ENCODE results near the gene GRM5.
"Not testable (repeated sequence)": the region's sequence is repeated elsewhere in the genome, so short reads cannot be mapped to it uniquely, and the experiment has no call there.

The GRM5 gene

DNA sequence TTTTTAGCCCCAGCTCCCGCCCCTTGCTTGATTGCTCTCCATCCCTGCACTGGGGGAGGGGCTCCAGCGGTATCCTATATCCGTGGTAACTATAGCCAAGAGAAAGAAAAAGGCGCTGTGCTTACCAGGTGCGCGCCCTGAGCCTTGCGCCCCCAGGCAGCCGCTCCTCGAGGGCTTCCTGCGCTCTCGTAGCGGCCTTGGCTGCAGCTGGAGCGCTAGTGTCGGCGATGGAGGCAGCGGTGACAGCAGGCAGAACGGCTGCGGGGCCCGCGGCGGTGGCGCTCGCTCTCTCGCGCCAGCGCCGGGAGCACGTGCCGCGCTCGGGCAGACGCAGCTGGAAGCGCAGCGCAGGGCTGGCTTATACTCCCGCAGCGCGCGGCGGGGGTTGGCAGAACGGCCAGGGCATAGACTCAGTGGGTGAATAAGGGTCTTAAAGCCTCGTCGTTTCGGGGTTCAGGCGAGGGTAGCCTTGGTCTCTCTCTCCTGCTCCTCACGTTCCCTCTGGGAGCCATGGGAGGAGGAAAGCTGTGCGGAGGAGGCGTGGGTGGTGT lies at the start of gene GRM5:
Gene GRM5 (minus strand): TSS at position 332 of the 551 bp plus-strand sequence. CDS start 18,110 bp downstream, outside the sequence.
- DNase-seq: not testable (repeated sequence)

DNA sequence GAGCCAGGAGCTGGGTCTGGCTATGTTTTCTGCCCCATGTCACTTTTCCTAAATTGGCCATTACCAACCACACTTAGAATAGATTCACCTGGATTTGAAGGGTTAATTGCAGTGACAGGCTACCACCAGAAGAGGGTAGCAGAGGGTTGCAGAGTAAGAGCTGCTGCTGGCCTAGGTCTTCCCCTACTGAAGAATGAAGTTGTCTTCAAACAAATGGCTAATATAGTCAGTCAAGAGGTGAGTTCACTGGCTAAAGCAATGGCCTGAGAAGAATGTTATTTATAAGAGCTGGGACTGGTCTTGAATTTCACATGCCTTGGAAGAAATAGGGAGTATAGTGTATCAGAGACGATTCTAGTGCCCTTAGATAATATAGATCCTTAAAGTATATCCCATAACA lies 32.2 kb upstream of the GRM5 start:
- DNase-seq: not testable (repeated sequence)

DNA sequence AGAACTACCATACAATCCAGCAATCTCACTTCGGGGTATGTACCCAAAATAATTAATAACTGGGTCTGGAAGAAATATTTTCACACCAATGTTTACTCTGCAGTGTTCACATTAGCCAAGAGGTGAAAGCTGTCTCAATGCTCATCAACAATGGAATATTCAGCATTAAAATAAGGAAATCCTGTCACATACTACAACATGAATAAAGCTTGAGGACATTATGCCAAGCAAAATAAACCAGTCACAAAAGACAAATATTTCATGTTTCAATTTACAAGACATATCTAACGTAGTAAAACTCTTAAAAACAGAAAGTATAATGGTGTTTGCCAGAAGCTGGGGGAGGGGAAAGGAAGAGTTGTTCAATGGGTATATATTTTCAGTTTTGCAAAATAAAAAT lies 28.0 kb upstream of the GRM5 start:
- DNase-seq: not testable (repeated sequence)

DNA sequence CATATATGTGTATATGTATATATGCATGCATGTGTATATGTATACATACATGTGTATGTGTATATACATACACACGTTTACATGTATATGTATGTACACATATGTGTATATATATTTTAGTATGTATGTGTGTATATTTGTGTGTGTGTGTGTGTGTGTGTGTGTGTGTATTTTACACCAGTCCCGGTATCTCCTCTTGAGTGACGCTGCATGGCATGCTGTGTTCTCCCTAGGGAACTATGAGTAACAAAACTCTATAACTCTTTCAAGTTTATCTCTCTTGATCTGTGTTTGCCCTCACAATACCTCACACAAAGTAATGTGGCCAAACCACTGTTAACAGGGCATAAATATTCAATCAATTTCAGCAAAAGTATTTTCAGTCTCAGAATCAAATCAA lies 19.2 kb upstream of the GRM5 start:
- not testable (repeated sequence) for DNase-seq

DNA sequence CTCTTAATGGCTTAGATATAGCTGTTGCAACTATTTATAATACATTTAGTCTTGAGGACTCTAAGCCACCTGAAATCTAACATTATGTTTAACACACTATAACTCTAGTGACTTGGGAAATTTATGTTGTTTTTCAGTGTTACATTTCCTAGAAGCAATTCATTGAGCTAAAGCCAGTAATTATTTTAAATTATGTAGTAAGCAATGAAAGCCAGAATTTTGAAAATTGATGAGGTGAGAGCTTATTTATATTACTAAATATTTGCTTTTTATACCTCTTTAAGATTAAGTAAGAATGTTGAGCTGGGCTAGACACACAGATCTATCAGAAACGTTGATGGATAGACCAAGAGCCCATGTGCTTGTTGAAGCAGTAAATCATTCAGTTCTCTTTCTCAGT lies 5.1 kb upstream of the GRM5 start:
- not testable (repeated sequence) for DNase-seq

DNA sequence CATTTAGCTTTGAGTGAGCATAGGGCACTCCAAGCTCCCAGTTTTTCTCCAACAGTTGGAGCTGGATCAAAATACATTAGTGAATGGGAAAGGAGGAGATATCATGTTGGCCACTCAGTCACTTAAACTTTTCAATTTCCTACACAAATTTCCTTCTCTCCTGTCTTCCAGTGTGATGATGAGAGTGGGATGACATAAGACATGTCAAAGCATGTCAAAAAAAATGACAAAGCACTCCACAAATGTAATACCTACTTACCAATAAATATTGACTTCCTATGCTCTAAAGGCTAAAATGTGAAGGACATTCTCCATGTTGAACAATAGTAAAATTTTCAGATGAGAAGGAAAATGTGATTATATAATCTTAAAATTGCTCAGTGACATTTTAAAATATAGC lies 1.5 kb upstream of the GRM5 start:
- no peak for DNase-seq

DNA sequence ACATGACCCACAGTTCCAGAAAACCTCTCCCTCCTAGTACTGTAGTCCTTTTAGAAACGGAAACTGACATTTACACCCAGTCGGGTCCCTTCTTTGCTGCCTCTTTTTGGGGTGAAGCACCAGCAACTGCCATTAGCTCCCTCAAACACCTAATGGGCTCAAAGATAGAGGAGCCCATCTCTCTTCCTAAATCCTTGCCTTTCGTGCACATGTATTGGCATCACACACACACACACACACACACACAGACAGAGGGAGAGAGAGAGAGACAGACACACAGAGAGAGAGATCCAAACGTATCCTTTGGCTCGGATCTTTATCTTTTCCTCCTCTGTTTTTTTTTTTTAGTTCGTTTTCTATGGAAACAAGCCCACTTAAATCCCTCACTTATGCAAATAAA lies 716 bp downstream of the GRM5 start:
- no peak for DNase-seq

DNA sequence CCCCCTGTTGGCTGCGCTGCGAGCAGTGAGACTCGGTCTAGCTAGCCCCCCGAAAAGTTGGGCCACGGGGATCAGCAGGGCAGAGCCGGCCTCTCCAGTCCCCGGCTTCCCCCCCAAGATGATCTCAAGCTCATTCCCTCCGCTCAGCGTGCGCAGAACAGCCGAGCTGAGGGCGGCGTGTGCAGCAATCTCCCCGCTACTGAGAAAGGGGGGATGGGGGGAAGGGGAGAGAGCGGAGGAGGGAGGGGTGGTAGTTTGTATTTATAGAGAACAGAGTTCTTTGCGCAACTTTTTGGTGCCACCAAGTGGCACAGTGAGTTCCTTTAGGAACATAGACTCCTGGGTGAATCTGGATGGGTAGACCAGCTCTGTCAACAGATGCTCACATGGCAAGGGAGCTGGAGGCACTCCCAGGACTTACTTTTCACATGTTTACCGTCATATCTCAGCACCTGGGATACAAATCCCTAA lies 2.3 kb downstream of the GRM5 start:
- DNase-seq: not testable (repeated sequence)

DNA sequence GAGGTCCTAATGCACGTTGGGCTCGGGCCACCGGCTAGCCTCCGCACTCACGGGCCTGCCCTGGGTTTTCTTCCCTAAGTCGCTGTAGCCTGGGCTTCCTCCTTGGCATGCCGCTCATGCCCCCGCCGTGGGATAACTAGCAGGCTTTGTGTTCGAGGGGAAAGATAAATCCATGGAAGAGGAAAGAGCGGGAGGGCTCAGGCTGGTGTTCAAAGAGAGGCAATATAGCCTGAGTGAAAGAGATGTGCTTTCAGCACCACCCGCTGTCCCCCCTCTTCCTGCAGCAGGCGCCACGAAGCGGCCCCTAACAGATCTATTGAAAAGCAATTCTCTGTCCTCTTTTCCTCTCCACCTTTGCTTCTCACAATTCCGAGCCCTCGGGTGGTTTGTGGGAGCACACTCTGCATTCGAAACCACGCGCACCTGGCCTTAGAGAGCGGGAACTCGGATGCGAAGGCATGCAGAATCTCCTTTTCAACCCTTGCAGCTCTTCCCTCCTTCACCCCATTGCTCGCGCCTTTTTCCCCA lies 2.9 kb downstream of the GRM5 start:
- not testable (repeated sequence) for DNase-seq

DNA sequence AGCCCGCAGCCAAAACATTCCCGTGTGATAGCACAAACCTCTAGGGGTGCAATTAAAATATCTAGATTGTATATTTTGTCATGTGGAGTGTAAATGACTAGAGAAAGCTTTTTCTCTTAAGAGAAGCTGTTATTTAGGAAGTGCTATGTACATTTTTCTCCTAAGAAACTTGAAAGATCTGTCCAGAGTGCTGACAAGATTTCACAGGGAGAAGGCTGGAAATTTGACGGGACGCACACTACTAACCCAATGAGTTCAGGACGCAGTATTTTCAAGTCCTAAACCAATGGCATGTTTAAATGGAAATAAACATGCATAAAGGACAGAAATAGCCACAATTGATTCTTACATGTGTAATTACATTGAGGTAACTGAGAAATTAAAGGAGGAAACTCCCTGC lies 3.9 kb downstream of the GRM5 start:
- not testable (repeated sequence) for DNase-seq

DNA sequence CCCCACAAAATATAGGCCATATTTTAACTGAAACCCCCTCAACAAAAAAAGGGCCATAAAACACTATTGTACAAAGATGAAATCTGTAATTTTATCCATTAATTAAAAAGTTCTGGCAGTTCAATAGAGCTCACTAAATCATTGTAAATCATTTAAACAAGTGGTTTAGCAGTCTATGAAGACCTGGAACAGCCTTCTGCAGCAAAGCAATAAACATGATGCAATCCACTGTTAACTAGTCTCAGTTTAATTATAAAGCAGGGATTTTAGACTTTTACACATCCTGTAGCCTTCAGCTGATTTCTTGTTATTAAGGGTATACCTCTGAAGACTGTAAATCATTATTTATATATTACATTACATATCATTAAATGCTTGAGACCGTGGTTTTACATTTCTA lies 8.4 kb downstream of the GRM5 start:
- DNase-seq: not testable (repeated sequence)

DNA sequence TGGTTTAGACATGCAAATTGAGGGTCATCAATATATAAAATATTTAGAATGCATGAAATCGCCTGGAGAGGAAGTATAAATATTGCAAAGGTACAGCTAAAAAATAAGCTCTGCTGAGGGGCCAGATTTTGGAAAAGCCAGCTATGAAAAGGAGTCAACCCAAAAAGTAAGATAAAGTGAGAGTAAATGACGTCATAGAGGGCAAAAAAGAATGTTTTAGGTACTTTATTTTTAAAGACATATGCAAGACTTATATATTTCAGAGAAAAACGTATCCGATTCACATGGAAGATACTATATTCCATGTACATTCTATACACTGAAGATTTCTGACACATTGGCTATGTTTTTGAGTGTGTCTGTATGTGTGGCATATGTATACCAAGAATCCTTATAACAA lies 13.6 kb downstream of the GRM5 start:
- DNase-seq: no peak

DNA sequence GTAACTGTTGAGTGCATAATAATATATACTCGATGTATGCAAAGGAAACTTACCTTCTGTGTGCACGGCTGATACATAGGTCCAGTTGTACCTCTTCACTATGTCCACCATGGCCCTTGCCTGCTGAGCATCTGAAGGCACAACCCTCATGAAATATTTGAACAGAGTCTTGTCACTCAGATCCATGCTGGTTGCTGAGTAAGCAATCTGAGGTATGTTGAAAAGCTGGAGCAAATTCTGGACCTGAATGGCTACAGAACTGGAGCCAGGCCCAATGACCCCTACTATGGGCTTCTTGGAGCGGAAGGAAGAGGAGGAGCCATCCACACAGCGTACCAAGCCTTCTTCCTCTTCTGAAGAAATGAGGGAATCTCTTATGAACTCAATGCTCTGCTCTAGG lies 18.6 kb downstream of the GRM5 start:
- DNase-seq: not testable (repeated sequence)

DNA sequence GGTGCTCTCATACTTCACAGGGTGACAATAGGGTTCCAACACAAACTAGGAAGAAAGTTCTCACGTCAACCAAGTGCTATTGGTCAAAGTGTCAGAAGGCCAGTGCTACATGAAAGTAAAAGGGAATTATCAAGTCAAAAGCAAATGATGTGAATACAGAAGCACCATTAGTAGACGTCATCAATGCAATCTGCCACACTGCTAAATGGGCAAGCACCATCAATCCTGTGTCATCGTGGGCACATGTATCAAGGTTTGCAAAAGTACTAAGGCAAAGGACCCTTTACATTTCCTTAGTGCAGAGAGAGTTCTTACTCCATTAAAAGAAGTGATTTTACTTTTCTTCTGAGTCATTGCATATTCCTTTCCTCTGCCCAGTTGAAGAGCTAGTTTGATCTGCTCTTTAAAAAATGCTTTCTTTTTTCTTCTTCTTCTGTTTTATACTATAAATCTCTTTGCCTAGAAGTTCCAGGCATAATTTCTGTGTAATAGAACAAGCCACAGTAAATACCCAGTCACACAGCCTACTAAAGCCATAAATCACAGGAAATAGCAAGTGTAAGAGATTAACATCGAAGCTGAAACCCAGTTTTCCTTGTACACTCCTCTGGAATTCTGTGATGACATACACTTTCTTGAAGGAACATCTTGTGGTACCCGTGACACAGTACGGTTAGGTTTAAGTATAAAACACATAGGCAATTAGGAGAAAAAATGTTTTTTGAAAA lies 21.8 kb downstream of the GRM5 start:
- not testable (repeated sequence) for DNase-seq

DNA sequence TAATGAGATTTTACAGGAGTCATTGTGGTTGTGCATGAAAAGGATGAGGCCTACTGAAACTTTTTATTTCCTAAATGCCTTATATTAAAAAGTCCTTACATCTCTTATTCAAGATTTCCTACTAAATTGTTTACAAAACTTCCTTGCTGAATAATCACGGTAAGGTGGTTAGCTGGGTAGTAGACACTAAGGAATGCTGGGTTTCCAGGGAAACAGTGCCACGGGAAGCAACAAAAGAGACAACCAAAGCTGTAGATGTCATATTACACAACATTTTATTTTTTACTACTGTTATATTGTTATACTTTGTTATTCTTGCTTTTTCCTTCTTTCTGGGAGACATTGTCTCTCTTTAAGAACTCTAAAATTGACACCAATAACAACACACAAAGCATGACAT lies 36.1 kb downstream of the GRM5 start:
- DNase-seq: not testable (repeated sequence)

DNA sequence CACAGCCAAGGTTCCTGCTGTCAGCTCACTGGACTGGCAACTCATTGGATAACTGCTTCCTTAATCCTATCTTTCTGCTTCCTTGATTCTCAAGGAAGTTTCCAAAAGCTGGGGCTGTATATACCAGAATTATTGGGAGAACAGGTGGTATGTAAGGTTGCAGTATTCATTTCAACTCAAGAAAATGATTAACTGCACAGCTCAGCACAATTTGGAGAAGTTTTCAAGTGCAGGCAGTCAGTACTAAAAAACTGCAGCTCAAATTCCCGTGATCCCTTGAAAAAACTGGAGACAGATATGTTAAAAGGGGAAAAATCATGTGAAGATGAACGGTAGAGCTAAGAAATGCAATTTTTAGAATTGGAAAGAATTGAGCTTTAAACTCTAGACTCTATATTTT lies 44.4 kb downstream of the GRM5 start:
- no peak for DNase-seq

DNA sequence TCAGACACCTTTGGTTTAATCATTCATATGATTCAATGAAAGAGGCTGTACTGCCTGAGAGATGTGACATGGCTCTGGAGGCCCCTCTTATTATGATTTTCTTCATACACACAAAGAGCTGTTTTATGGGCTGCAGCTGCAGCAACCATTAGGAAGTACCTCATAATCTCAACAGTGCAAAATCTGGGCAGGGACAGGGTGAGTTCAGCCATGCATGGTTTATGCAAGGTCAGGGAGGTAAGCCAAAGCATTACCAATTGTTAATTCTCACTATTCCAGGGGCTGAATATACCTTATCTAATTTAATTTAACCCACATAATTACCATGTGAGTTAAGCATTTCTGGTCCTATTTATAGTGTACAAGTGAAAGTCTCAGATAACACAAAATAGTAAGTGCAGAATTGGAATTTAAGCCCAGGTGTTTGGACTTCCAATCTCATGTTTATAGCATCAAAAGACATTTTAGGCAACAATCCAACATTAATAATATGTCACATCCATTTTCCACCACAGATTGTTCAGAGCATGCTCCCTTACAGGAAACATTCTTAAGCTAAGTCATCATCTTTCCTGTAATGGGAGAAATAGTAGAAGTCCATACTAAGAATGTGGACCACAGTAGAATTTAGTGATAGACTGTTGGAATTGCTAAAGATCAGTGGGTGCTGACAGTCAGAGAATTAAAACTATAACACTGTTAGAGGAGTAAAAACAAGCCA lies 45.8 kb downstream of the GRM5 start:
- DNase-seq: not testable (repeated sequence)

DNA sequence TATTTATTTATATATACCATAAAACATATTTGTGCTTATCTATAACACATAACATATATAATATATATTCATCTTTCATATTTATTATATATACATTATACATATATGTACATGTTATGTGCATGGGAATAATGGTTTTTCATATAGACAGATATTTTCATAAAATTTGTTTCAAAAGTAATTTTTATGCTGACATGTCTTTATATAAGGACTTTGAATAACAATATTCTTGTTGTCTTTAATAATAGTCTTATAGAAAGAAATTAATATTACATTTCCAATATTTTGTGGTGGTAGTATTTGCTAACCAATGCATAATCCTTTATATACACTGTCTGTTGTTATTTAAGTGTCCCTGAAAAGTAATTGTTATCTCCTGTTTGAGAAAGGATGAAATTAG lies 49.6 kb downstream of the GRM5 start:
- no peak for DNase-seq

DNA sequence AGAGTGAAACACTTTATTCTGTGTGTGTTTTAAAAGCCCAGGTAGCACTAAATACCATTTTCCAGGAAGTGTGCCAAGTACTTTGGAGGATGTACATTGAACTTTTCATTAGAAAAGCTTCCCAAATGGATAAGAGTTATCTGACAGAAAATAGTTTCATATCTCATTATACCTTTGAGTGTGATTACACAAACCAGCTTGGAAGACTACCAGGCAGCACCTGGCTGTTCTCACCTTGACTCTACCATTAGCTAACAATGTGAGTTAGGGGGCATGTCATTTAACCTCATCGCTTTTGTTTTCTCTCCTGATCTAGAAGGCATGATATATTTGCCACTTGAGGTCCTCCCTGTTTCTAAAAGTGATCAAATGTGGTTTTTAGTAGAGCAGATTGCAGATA lies 50.2 kb downstream of the GRM5 start:
- no peak for DNase-seq

DNA sequence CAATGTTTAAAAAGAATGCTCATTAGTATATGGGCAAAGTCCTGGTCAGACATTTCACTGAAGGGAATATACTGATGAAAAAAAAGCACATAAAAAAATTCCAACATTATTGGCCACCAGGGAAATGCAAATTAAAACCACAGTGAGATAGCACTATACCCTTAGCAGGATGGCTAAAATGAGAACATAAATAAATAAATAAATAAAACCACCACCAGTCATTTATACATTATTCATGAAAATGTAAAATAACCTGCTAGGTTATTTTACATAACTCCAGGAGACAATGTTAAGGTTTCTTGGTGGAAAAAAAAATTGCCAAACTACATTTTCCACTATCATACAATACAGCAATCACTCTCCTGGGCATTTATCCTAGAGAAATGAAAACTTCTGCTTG lies 64.9 kb downstream of the GRM5 start:
- not testable (repeated sequence) for DNase-seq

DNA sequence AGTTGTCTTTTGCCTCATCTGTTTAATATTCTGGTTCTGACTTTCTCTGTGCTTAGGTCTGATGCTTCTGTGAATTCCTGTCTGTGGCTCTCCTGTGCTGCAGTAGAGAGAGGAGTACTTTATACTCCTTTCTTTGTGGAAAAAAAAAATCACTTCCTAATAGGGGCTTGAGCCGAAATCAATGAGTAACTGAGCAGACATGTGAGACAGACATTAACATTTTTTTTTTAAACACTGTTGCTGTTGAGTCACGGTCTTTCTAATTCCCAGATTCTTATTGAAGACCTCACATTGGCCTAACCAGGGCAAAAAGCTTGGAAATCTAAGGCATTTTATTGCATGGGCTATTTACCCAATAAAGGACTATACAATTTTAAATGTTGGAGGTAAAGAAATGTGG lies 86.1 kb downstream of the GRM5 start:
- no peak for DNase-seq

DNA sequence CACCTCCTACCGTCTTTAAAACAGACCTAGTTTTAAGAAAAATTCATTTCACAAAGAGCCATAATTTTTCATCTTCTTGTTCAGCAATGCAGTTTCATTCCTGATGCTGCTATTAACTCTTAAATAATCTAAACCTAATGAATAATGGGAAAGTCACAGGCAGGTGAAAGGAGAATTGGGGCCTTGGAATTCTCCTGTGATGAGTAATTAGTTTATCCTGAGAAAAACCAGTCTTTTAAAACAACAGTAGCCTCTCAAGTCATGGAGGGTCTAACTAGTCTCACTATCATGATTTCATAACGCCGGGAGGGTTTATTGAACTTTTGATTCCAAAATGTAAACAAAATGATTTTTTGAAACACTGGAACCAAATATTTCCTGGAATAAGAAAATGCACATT lies 86.8 kb downstream of the GRM5 start:
- not testable (repeated sequence) for DNase-seq

DNA sequence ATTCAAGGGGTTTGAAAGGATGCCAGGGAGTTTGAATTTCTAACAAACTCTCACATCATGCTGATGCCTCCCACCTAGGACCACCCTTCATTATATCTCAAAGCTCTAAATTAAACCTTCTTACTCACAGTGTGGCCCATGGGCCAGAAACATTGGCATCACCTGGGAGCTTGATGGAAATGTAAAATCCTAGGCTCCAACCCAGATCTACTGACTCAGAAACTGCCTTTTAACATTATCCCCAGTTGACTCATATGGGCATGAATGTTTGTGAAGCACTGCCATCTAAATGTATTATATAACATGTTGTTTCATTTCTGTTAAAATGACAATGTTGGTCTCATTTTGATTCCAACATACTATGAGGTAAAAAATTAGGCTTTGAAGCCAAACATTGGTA lies 90.3 kb downstream of the GRM5 start:
- not testable (repeated sequence) for DNase-seq

DNA sequence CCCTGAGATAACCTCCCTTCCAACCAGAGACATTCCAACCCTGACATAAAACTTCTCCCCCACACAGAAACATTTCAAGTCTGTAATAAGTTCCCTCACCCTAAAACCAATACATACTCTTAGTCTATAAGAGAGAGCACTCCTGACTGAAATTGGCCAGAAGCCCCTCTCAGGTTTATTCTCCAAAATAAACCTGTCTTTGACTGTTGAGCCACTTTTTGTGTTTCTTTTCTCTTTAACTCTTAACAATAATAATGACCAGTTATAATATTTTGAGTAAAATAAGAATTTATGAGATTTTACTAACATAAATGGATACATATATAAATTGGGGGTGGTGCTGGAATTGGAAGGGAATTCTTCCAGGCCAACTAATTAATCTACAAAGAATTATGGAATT lies 93.6 kb downstream of the GRM5 start:
- DNase-seq: no peak
